Measurements from ENCODE around the gene FBXW11. TPM values are rescaled to one million over a fixed set of nuclear protein-coding genes. Genes with fewer than 3 reads are reported as not detected.

FBXW11 gene
- total and polyA plus RNA-seq, 2 donors (not counting 1 experiment from before 2014, with no cell fraction given): 19.7 to 62.4 TPM

GRCh38 chr5:172004824-172005237 is 1.6 kb downstream of the FBXW11 start:
- CTCF ChIA-PET: interaction anchor here (1.1 to 11.5 kb wide), 3 partner anchors 9 to 183 kb away, joined by 4 to 130 read pairs (median 5); partner anchors contain the start of gene STK10
- Mint-ChIP-seq H3K9me3 (ENCODE audit: insufficient read depth) (peaks cover under 1% of the 10 kb centered on the region), H3K27me3 (no peaks in the 10 kb centered on the region), H3K4me3 (peak overlapping the region; percentile 92), H3K27ac (peak overlapping the region; percentile 93), H3K4me1 (peaks cover 67% of the 10 kb centered on the region)
- TF ChIP-seq CTCF (IDR thresholded peaks at IDR 0.05) (no peak), EZH2 (IDR thresholded peaks at IDR 0.05; ENCODE audit: borderline replicate concordance, insufficient read depth, low read depth, low read length, poor library complexity, severe bottlenecking) (no peak)
- Histone ChIP-seq H2AFZ (ENCODE audit: insufficient read depth, low read depth, low read length, poor library complexity, severe bottlenecking) (peak overlapping the region; percentile 92), H3K9me3 (ENCODE audit: control extremely low read depth in 1 of 3, control insufficient read depth in 2 of 3, insufficient read depth in 1 of 3, low read length in 2 of 3) (no peaks in the 10 kb centered on the region), H3K36me3 (replicated peaks in 1 of 2; ENCODE audit: control extremely low read depth in 1 of 2, control insufficient read depth in 1 of 2, extremely low read depth in 1 of 2, insufficient read depth in 2 of 2, low read length in 1 of 2) (peaks cover 2 to 4% of the 10 kb centered on the region in 2 experiments), H3K9ac (ENCODE audit: low read length) (peak overlapping the region; percentile 89), H3K27ac (ENCODE audit: low read length in 2 of 2) (peak overlapping the region; percentile 96 to 97), H3K4me3 (ENCODE audit: control extremely low read depth in 1 of 5, extremely low read depth in 1 of 5, insufficient read depth in 1 of 5, low read depth in 2 of 5, low read length in 4 of 5) (peak overlapping the region; percentile 76 to 94 (median 87)), H4K20me1 (ENCODE audit: control insufficient read depth, insufficient read depth, low read length, poor library complexity, severe bottlenecking) (peaks cover 30% of the 10 kb centered on the region), H3K79me2 (ENCODE audit: control insufficient read depth, insufficient read depth, low read length) (peaks cover 81% of the 10 kb centered on the region), H3K27me3 (replicated peaks in 1 of 4; ENCODE audit: control extremely low read depth in 1 of 4, control insufficient read depth in 3 of 4, insufficient read depth in 4 of 4, low read length in 3 of 4) (no peaks in the 10 kb centered on the region), H3K4me1 (ENCODE audit: control insufficient read depth in 2 of 2, insufficient read depth in 2 of 2, low read length in 2 of 2) (peaks cover 60 to 64% of the 10 kb centered on the region in 2 donors), H3K4me2 (replicated peaks; ENCODE audit: low read depth, low read length, poor library complexity, severe bottlenecking) (peak overlapping the region; percentile 81)
- ATAC-seq (ENCODE audit: low read depth) (no peak), DNase-seq (peak; percentile 58)
- POLR2A ChIA-PET: interaction anchor here (0.6 kb wide), 1 partner anchor 11 kb away, joined by 3 read pairs; no protein-coding TSS in a partner anchor
- WGBS (ENCODE audit: insufficient coverage): 25% methylated on average over 2 of the region's 3 CpGs
- intact Hi-C loops (cut with micrococcal nuclease): loop anchor here (2.0 to 10.0 kb wide), 6 partner anchors 26 to 1140 kb away; partner anchors contain the start of genes BNIP1, CREBRF and DUSP1

- no CpG with 5 or more reads among the region's 1 CpG for WGBS (ENCODE audit: insufficient coverage)
- CTCF ChIA-PET: interaction anchor here (0.7 to 11.5 kb wide), 3 partner anchors 17 to 94 kb away, joined by 4 to 130 read pairs (median 4); no protein-coding TSS in a partner anchor
- intact Hi-C loops (cut with micrococcal nuclease): loop anchor here (2.0 to 10.0 kb wide), 5 partner anchors 25 to 1141 kb away; partner anchors contain the start of genes BNIP1 and DUSP1
- no peak overlapping the region for H2AFZ ChIP-seq (ENCODE audit: insufficient read depth, low read depth, low read length, poor library complexity, severe bottlenecking)
- TF ChIP-seq EZH2 (IDR thresholded peaks at IDR 0.05; ENCODE audit: borderline replicate concordance, insufficient read depth, low read depth, low read length, poor library complexity, severe bottlenecking): no peak
- TF ChIP-seq CTCF (IDR thresholded peaks at IDR 0.05): no peak
- H3K4me1 ChIP-seq (ENCODE audit: control insufficient read depth in 2 of 2, insufficient read depth in 2 of 2, low read length in 2 of 2): peaks cover 71 to 73% of the 10 kb centered on the region in 2 donors
- peaks cover 2 to 4% of the 10 kb centered on the region in 2 experiments for H3K36me3 ChIP-seq (replicated peaks in 1 of 2; ENCODE audit: control extremely low read depth in 1 of 2, control insufficient read depth in 1 of 2, extremely low read depth in 1 of 2, insufficient read depth in 2 of 2, low read length in 1 of 2)
- peak overlapping the region in 1 of 5 experiments; percentile 94 for H3K4me3 ChIP-seq (ENCODE audit: control extremely low read depth in 1 of 5, extremely low read depth in 1 of 5, insufficient read depth in 1 of 5, low read depth in 2 of 5, low read length in 4 of 5)
- no peak overlapping the region for H3K27ac Mint-ChIP-seq
- ATAC-seq (ENCODE audit: low read depth): no peak
- POLR2A ChIA-PET: no interaction called here
- H3K4me2 ChIP-seq (replicated peaks; ENCODE audit: low read depth, low read length, poor library complexity, severe bottlenecking): peak overlapping the region; percentile 81
- H3K27ac ChIP-seq (ENCODE audit: low read length in 2 of 2): peak overlapping the region in 1 of 2 donors; percentile 20
- H4K20me1 ChIP-seq (ENCODE audit: control insufficient read depth, insufficient read depth, low read length, poor library complexity, severe bottlenecking): peaks cover 30% of the 10 kb centered on the region
- DNase-seq: no peak
- H3K4me3 Mint-ChIP-seq: peak overlapping the region; percentile 44
- H3K9me3 Mint-ChIP-seq (ENCODE audit: insufficient read depth): peaks cover 2% of the 10 kb centered on the region
- H3K9me3 ChIP-seq (ENCODE audit: control extremely low read depth in 1 of 3, control insufficient read depth in 2 of 3, insufficient read depth in 1 of 3, low read length in 2 of 3): no peaks in the 10 kb centered on the region
- no peaks in the 10 kb centered on the region for H3K27me3 Mint-ChIP-seq
- H3K9ac ChIP-seq (ENCODE audit: low read length): no peak overlapping the region
- no peaks in the 10 kb centered on the region for H3K27me3 ChIP-seq (replicated peaks in 1 of 4; ENCODE audit: control extremely low read depth in 1 of 4, control insufficient read depth in 3 of 4, insufficient read depth in 4 of 4, low read length in 3 of 4)
- H3K79me2 ChIP-seq (ENCODE audit: control insufficient read depth, insufficient read depth, low read length): peaks cover 92% of the 10 kb centered on the region
- peaks cover 76% of the 10 kb centered on the region for H3K4me1 Mint-ChIP-seq
These were observed 2.7 kb downstream of the FBXW11 start for GRCh38 chr5:172003746-172004145.
